ENCODE data around the gene SV2C.
"Not testable (repeated sequence)": the region's sequence is repeated elsewhere in the genome, so short reads cannot be mapped to it uniquely, and the experiment has no call there.

The SV2C gene, protein sequence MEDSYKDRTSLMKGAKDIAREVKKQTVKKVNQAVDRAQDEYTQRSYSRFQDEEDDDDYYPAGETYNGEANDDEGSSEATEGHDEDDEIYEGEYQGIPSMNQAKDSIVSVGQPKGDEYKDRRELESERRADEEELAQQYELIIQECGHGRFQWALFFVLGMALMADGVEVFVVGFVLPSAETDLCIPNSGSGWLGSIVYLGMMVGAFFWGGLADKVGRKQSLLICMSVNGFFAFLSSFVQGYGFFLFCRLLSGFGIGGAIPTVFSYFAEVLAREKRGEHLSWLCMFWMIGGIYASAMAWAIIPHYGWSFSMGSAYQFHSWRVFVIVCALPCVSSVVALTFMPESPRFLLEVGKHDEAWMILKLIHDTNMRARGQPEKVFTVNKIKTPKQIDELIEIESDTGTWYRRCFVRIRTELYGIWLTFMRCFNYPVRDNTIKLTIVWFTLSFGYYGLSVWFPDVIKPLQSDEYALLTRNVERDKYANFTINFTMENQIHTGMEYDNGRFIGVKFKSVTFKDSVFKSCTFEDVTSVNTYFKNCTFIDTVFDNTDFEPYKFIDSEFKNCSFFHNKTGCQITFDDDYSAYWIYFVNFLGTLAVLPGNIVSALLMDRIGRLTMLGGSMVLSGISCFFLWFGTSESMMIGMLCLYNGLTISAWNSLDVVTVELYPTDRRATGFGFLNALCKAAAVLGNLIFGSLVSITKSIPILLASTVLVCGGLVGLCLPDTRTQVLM

DNA sequence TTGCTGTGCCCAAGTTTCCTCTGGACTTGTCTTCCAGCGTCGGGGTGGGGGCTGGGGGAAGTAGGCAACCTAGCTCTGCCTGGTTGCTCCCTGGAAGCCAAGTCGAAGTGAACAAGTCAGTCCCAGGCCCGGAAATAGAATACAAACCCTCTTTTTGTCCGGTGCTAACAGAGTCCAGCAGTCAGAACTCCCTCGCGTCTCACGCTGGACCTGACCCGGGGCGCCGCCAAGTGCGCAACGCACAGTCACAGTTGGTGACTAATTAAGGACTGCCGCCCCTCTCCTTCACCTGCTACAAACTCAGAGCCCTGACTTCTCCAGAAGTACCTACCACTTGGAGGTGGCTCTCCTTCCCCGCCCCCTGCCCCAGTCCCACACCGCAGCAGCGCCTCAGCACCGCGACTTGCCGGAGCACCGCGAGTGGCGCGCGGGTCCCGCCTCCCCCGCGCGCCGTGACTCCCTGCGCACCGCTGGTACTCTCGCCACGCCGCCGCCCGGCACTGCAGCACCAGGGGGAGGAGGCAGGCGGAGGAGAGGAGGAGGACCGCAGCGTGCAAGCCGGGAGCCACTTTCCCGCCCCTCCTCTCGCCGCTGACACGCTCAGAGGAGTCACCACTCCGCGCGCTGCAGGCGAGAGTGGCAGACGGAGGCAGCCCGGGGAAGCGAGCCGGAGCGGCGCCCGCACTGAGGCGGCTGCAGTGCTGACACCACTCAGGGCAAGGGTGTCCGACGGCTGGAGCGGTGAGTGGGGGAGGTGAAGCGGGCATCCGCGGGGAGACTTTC is at the start of gene SV2C:
TSS of gene SV2C (plus strand) at position 612 of the 783 bp plus-strand sequence. CDS start 48,368 bp downstream, outside the sequence.
- no peak for DNase-seq

DNA sequence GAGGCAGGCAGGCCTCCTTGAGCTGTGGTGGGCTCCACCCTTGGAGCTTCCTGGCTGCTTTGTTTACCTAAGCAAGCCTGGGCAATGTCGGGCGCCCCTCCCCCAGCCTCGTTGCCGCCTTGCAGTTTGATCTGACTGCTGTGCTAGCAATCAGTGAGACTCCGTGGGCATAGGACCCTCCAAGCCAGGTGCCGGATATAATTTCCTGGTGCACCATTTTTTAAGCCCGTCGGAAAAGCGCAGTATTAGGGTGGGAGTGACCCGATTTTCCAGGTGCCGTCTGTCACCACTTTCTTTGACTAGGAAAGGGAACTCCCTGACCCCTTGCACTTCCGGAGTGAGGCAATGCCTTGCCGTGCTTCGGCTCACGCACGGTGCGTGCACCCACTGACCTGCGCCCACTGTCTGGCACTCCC is 45.4 kb upstream of the SV2C start:
- not testable (repeated sequence) for DNase-seq

DNA sequence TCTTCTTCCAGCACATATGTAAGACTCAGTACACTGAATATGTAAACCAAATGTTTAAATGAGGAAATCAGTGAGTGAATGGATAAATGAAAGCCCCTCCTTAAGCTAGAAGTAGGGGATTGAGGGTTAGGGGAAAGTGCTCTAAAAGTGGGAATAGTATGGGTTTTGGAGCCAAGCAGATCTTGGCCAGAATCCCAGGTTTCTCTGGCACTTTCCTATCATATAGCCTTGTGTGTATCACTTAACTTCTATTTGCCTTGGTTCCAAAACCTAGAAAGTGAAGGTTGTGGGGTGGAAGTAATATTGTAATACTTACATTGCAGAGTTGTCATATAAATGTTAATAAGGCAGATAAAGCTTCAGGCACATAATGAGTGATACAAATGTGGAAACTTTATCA is 45.0 kb upstream of the SV2C start:
- DNase-seq, result no peak

DNA sequence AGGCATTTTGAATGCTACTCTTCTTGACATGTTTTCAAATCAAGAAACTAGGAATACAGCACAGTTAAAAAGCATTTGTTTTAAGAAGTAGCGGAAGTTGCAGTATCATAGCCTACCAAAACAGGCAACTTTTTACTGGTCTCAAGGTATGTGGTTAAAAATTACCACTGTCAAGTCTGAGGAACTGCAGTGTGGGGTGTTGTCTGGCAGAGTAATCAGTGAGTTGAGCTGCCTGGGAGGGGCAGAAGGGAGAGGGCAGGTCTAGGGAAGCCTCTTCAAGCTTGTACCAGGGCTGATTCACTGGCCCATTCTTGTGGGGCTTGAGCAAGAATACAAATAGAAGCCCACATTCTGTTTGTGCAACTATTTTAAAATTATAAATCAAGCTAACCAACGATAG is 42.4 kb upstream of the SV2C start:
- no peak for DNase-seq

DNA sequence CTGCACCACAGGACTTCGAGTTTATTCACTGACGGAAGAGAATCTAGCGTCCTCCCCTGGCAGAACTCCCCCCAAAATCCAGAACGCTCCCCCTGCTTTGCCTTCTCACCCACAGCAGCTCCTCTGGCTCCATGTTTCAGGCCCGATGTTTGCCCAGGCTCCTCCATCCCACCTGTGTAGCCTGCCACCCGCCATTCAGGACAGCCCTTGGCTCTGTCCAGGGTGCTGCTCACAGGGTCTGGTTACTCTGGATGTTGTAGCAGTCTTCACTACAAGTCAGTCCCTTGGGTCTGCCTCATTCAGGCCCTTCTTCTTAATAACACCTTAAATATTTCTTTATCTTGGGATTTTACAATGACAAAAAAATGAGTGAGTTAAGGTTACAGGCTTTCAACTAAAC is 41.3 kb upstream of the SV2C start:
- DNase-seq, result no peak

DNA sequence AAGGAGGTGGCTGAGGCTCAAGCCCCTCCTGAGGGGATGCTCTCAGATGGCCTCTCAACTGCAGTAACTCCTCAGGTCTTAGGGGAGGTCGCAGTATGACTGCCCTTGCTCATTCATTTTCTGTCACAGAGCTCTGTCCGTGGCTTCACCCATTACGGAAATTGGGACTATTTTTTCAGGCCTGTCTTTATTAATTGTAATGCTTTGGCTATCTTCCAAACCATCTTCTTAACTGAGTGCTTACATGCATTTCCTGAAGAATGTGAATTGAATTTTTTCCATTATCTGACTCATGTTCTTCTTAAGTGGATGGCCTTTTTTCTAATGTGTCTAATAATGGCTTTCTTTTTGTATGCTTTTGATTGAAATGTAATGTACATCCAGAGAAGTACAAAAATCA is 36.4 kb upstream of the SV2C start:
- DNase-seq, result no peak

DNA sequence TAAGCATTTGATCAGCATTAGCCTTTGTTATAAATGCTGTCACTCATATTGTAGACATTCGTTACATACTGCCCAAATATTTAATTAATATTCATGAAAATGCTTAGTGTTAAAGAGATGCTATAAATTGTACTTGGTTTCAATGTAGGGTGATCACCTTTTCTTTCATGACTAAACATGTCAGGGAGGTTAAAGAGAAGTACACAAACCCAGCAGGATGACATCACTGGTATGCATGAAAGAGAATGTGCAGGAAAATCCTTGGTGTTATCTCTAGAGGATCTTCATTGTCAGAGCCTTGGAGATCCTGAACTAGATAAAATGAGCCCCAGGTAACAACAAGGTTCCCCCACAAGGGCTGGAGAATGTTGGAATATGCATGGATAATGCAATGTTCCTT is 33.0 kb upstream of the SV2C start:
- no peak for DNase-seq

DNA sequence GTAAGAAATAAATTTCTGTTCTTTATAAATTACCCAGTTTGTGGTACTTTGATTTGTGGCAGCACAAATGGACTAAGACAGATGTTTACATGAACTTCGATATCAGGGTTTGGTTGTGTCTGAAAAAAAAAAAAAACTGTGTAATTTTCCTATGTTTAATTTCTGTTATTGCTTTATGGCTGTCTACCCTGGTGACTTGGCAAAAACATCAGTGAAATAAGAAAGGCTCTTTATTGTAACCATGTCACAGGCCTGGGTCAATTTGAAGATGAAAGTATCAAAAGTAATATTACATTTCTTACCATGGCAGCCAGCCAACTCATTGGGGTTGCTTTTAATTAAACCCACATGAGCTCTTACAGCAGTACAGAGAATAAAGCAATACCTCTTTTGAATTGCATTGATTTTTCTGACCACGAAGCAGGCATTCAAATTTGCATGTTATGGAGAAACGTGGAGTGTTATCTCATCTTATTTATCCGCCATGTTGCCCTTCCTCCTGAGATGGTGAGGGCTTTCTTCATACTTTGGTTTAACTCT is 20.6 kb upstream of the SV2C start:
- no peak for DNase-seq

DNA sequence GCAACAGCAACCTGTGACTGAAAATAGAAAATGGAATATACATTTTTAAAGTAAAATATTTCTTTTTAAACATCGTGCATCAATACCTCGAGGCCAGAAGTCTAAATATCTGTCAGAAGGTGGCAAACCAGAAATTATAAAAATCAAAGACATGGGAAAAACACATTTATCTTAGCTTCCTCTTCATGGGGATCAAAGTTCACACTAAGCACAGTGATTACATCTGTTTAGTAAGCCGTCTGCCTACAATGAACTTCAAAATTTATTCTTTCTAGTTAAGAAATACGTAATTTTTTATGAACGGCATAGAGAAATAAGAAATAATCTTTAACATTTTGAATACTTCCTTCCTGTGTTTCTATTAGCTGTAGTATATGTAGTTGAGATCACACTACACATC is 17.9 kb upstream of the SV2C start:
- DNase-seq, result no peak

DNA sequence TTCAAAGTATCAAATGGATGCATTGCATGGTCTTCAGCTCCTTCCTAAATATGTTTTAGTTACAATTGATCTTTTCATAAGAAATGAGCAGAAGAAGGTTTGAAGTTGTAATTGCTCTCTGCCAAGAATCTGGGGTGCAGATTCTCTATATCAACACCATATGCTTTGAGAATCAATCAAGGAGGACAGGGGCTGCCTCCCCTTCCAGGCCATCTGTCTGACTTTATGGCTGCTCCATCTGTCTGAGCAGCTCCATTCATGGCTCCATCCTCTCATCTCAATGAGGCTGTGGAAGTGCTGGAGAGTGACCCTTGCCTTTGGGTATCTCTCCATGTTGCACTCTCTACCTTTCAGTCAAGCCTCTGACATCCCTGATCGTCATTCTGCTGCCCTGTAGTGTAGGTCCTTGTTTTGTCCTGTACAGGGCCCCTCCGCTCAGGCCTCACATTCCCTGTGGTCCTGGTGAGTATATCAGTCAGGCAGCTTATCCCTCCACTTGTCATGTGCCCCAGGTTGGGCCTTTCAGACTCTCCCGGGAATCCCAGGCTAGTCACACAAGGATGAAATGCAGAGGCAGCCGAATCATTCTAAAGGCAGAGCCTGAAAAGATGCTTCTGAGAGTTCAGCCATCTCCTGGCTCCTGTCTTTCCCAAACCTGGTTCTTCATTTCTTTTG is 14.0 kb upstream of the SV2C start:
- no peak for DNase-seq

DNA sequence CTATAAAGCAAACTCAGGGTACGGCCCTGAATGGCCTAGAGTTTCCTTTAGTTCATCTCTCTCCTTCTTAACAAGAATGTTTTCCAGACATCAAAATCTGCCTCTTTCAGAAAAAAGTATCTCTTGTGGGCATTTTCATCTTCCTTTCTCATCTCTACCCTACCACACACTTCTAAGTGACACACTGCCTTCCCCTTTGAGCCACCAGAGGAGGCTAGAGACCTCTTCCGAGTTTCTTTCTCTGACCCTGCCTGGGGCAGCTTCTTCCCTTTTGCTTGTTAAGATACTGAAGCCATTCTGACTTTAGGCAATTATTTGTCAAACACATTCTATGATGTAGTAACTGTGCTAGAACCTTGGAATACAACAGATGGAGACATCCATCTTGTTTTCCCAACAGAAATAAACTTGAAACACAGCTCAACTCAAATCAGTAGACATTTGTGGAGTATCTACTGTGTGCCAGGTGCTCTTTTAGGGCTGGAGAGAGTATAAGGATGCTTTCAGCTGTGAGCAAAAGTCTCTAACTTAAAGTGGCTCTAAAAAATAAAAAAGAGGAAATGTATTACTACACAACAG is 8.6 kb upstream of the SV2C start:
- DNase-seq, result no peak

DNA sequence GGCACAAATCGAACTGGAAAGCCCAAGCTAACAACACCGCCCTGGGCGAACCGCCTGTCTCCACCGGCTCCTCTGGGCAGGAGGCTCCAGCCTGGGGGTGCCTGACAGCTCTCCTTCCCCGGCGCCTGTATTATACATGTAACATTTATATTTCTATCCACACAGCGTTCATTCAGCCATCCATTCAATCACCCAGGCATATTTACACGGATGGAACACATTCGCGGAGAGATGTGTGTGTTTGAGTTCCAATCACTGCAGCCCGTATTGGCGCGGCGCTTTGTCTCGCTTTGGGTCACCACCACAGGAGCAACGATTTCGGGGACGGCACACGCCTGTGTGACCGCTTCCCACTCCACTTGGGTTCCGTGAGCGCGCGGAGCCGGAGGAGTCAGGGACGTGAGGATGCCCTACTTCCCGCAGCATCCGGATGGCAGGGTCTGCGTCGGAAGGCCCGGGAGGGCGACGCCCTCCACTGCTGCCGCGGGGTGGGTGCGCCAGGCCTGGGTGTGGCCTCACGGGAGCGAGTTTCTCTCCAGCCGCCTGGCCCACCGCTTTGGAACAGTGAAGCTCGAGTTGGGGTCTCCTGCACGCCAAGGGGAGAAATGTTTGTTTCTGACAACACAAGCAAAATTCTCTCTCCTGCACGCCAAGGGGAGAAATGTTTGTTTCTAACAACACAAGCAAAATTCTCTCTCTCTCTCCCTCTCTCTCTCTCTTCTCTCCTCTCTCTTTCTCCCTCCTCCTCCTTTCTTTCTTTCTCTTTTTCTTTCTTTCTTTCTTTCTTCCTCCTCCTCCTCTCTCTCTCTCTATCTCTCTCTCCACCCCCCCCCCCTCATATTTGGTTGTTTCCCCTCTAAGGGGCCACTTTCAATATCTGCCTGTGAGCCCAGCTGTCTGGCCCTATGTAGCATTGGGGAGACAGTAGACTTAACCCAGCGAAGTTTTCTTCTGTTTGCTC is 1.1 kb upstream of the SV2C start:
- no peak for DNase-seq

DNA sequence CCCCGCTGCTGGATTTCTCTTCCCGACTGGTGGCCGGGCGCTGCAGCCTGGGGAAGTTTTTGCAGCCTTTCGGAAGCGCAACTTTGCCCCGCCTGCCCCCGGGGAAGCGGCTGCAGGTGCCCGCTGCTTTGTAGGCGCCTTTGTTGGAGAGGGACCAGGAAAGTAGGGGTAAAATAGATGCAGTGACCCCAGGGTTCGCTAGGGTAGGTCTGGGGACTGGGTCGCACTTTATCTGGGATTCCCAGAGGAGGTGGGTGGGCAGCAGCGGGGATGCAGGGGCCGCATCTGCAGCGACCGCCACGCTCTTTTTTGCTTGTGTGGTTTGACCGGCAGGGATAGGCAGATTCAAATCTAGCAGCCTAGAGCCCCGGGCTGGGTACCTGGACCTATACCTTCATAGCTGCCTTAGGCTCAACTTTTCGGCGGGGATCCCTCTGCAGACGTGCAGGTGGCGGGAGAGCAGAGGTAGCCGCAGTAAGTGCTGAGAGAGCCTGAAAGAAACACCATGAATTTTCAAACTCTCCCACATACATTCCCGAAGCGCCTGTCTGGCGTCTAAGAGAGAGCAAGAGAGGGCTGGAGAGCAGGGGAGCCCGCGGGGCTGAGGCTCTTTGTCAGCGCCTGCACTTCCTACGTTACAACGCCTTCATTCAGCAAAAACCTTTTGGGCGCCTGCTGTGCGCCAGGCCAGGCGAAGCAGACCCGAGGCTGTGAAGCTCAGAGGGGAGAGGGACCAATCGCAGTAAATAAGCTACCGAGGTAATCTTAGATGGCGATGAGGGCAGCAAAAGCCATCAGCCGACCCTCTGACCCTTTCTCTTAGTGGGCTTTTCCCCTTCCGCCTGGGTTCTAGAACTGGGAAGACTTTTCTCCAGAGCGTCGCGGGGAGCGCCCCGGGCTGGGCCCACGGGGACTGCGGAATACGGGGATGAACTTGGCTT is 642 bp downstream of the SV2C start:
- no peak for DNase-seq

DNA sequence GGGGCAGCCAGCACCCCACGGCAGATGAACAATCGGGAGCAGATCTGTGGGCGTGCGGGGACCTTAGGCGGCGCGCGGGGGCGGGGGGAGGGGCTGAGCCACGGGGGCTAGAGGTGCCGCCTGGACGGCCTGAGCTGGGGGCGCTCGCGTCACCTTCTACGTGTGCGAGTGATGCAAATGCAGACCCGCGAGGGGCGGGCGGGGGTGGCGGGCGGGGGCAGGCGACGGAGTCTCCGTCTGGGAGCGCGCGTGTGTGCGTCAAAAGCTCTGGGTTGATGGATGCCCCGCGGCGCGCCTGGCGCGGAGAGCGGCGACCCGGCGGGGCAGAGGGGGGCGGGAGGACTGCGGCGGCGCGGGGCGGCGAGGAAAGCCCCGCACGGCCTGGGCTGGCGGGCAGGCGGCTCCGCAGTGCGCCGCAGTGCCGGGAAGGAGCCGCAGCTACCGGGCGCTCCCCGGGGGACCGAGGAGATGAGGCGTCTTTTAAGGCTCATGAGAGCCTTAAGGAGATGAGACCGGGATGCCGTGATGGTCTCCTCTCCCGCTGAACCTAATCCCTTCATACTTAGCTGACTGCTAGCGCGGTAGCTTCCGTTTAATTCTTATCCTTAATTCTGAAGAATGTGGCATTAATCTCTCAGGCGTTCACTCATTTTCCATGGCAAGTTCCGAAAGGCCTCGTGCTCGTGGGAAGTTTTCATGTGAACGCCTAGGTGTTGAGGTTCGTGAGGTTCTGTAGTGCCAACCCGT is 1.5 kb downstream of the SV2C start:
- DNase-seq, result no peak

DNA sequence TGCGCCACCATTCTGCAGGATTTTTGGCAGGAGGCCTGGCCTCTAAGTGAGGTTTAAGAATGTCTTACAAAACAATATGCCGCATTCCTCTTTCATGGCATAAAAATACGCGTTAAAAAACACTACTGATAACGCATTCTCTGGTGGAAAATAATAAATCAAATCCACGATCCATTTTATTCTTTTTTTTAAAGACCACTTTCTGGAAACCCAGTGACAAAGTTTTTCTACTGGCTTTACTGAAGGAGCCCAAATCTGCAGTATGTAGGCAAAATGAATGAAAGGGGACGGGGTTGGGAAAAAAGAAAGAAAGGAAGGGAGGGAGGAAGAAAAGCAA is 2.0 kb downstream of the SV2C start:
- no peak for DNase-seq

DNA sequence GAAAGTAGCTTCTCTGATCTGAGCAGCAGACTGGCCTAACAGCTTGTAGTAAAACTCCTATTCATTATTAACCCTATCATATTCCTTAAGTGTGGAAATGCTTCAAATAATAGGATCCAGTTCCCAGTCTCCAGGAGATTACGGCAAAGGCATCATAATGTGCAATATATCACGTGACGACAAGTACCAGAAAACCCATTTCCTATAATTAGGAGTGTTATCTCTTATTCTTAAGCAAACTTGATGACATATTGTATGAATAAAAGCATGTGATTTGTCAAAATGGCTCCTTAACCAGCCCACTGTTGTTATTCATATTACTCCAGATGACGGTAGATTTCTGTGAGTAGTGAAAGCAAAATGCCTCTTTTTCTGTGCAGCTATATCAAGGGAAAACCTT is 2.9 kb downstream of the SV2C start:
- DNase-seq, result no peak

DNA sequence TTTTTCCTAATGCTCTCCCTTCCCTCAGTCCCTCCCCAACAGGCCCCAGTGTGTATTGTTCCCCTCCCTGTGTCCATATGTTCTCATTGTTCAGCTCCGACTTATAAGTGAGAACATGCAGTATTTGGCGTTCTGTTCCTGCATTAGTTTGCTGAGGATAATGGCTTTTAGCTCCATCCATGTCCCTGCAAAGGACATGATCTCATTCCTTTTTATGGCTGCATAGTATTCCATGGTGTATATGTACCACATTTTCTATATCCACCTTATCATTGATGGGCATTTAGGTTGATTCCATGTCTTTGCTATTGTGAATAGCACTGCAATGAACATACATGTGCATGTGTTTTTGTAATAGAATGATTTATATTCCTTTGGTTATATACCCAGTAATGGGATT is 6.0 kb downstream of the SV2C start:
- not testable (repeated sequence) for DNase-seq

DNA sequence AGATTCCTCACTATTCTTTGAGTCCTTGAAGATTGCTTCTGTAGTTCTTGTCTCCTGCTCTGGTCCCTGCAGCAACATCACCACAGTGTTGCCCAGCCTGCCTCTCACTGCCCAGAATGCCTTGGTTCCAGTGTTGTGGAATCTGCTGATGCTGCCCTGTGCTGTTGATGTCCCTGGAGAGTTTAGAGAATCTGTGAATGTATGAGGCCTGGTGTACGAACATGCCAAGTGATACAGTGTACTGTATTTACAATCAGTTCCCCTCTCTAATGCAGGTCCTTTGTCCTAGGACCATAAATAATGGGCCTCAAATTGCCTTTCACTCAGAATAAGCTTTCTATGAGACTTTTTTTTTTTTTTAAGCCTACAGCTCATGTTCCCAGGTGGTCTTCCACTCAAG is 8.2 kb downstream of the SV2C start:
- no peak for DNase-seq

DNA sequence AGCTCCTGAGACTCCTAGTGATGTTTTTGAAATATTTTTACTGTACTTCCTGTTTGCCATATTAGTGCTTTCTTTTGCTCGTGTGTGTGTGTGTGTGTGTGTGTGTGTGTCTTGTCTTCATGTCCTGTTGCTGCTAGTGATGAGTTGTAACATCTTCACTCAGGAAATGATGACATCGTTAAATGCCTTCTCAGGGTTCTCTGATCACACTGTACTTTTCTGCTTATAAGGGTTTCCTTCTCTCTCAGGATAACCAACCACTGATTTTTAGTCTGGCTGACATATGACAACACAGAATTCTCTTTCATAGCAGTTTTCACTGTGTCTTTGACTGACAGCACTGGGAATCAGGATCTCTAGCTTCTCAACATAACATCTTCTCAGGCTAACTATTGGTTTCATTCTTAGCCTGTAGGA is 16.1 kb downstream of the SV2C start:
- DNase-seq, result no peak

All from GF-D8 (cell line).